WTC11 (cell line): ENCODE measurements around the gene NRG2. TPM values are rescaled to one million over a fixed set of nuclear protein-coding genes. Genes with fewer than 3 reads are reported as not detected.

Experiments
- ATAC-seq: fragments of 200-7000 bp; cut with Tn5 transposase; 2 replicates; pipeline ENCODE4 v1.10.0; 2021; ENCODE audit warnings: mild to moderate bottlenecking, moderate library complexity
- CTCF ChIA-PET: fragments of 300-600 bp; sonication (Branson Sonifier 250); formaldehyde crosslinking; loops from one replicate; lab custom pipeline; 2021; ENCODE audit warnings: antibody characterized with exemption; lab: Charles Lee
- POLR2A ChIA-PET: fragments of 350-600 bp; sonication (Branson Sonifier 250); formaldehyde crosslinking; loops from one replicate; lab custom pipeline; 2021; ENCODE audit warnings: antibody characterized with exemption; lab: Charles Lee
- DNase-seq: peaks from one replicate; pipeline ENCODE4 v3.0.0; 2021; ENCODE audit warnings: low spot score
- H3K27ac Mint-ChIP-seq: 2 replicates; pipeline ENCODE4 v1.8.0; 2021; ENCODE audit warnings: mixed read lengths
- H3K27me3 Mint-ChIP-seq: 2 replicates; pipeline ENCODE4 v1.8.0; 2021; ENCODE audit warnings: low read depth, mild to moderate bottlenecking, moderate library complexity, mixed read lengths
- H3K36me3 Mint-ChIP-seq: 2 replicates; pipeline ENCODE4 v1.8.0; 2021; ENCODE audit warnings: mixed read lengths
- H3K4me1 Mint-ChIP-seq: 2 replicates; pipeline ENCODE4 v1.8.0; 2022; ENCODE audit warnings: mixed read lengths
- H3K4me3 Mint-ChIP-seq: 2 replicates; pipeline ENCODE4 v1.8.0; 2021; ENCODE audit warnings: mild to moderate bottlenecking, moderate library complexity, mixed read lengths
- H3K9me3 Mint-ChIP-seq: 2 replicates; pipeline ENCODE4 v1.8.0; 2021; ENCODE audit warnings: mixed read lengths
- ATF2 ChIP-seq: sonication (generic); formaldehyde crosslinking; IDR thresholded peaks from 2 replicates; pipeline ENCODE4 v1.8.1; 2022; ENCODE audit warnings: low read depth, missing genetic modification reagents, borderline replicate concordance
- ATF3 ChIP-seq: sonication (generic); formaldehyde crosslinking; conservative IDR thresholded peaks from 2 replicates; pipeline ENCODE4 v1.8.1; 2022; ENCODE audit warnings: mild to moderate bottlenecking, missing genetic modification reagents
- CREB1 ChIP-seq: sonication (generic); formaldehyde crosslinking; IDR thresholded peaks from 2 replicates; pipeline ENCODE4 v1.8.0; 2023; ENCODE audit warnings: mild to moderate bottlenecking, missing genetic modification reagents
- E2F1 ChIP-seq: sonication (generic); formaldehyde crosslinking; IDR thresholded peaks from 2 replicates; pipeline ENCODE4 v1.8.0; 2022; ENCODE audit warnings: mild to moderate bottlenecking, missing genetic modification reagents
- ELF4 ChIP-seq: sonication (generic); formaldehyde crosslinking; IDR thresholded peaks from 2 replicates; pipeline ENCODE4 v1.8.1; 2022; ENCODE audit warnings: low read depth, mild to moderate bottlenecking, moderate library complexity, missing genetic modification reagents
- FOXJ3 ChIP-seq: sonication (generic); formaldehyde crosslinking; IDR thresholded peaks from 2 replicates; pipeline ENCODE4 v1.9.0; 2021; ENCODE audit warnings: missing genetic modification reagents, mild to moderate bottlenecking, borderline replicate concordance
- FOXP4 ChIP-seq: sonication (generic); formaldehyde crosslinking; IDR thresholded peaks from 2 replicates; pipeline ENCODE4 v1.8.0; 2022; ENCODE audit warnings: mild to moderate bottlenecking, missing genetic modification reagents
- NR1H2 ChIP-seq: sonication (generic); formaldehyde crosslinking; IDR thresholded peaks from 2 replicates; pipeline ENCODE4 v1.9.0; 2021; ENCODE audit warnings: mild to moderate bottlenecking, moderate library complexity, missing genetic modification reagents
- NR3C1 ChIP-seq: sonication (generic); formaldehyde crosslinking; conservative IDR thresholded peaks from 2 replicates; pipeline ENCODE4 v1.8.1; 2023; ENCODE audit warnings: low read depth, mild to moderate bottlenecking, missing genetic modification reagents
- OVOL2 ChIP-seq: fragments of 250-450 bp; sonication (Bioruptor Pico); IDR thresholded peaks from 2 replicates; pipeline ENCODE4 v1.9.0; 2021; ENCODE audit warnings: mild to moderate bottlenecking, borderline replicate concordance
- PRDM15 ChIP-seq: sonication (generic); formaldehyde crosslinking; IDR thresholded peaks from 2 replicates; pipeline ENCODE4 v1.8.0; 2022; ENCODE audit warnings: missing genetic modification reagents
- RELA ChIP-seq: sonication (generic); formaldehyde crosslinking; IDR thresholded peaks from 2 replicates; pipeline ENCODE4 v1.8.1; 2022; ENCODE audit warnings: missing genetic modification reagents, mild to moderate bottlenecking, borderline replicate concordance
- RORB ChIP-seq: fragments of 250-450 bp; sonication (Bioruptor Pico); IDR thresholded peaks from 2 replicates; pipeline ENCODE4 v1.9.0; 2021; ENCODE audit warnings: mild to moderate bottlenecking
- TEAD4 ChIP-seq: sonication (generic); formaldehyde crosslinking; IDR thresholded peaks from 2 replicates; pipeline ENCODE4 v1.8.0; 2022; ENCODE audit warnings: mild to moderate bottlenecking, missing genetic modification reagents
- ZNF138 ChIP-seq: sonication (generic); formaldehyde crosslinking; conservative IDR thresholded peaks from 2 replicates; pipeline ENCODE4 v1.8.1; 2022; ENCODE audit warnings: mild to moderate bottlenecking, moderate library complexity, missing genetic modification reagents
- ZNF263 ChIP-seq: sonication (generic); formaldehyde crosslinking; IDR thresholded peaks from 2 replicates; pipeline ENCODE4 v1.8.1; 2022; ENCODE audit warnings: low read depth, mild to moderate bottlenecking, moderate library complexity, missing genetic modification reagents
- ZNF416 ChIP-seq: fragments of 250-450 bp; sonication (Bioruptor Pico); IDR thresholded peaks from 2 replicates; pipeline ENCODE4 v1.9.0; 2021; ENCODE audit warnings: mild to moderate bottlenecking, inconsistent platforms
- ZNF425 ChIP-seq: fragments of 250-450 bp; sonication (Bioruptor Pico); conservative IDR thresholded peaks from 2 replicates; pipeline ENCODE4 v1.9.0; 2021; ENCODE audit warnings: mild to moderate bottlenecking
- total RNA-seq: library from RNA; stranded (reverse); gene quantifications from 3 replicates; pipeline ENCODE4 v1.2.3, GENCODE V29; 2021
- TF ChIP-seq, protein P1 (sequence below): fragments of 250-450 bp; sonication (Bioruptor Pico); IDR thresholded peaks from 2 replicates; pipeline ENCODE4 v1.9.0; 2021; ENCODE audit warnings: mild to moderate bottlenecking
- TF ChIP-seq, protein P2 (sequence below): sonication (generic); formaldehyde crosslinking; IDR thresholded peaks from 2 replicates; pipeline ENCODE4 v1.8.1; 2022; ENCODE audit warnings: mild to moderate bottlenecking, moderate library complexity, missing genetic modification reagents

The NRG2 gene
- total RNA-seq, 1 experiment from 2014 or later = 0.44 TPM

GRCh38 chr5:139812323-139812722 lies 230.8 kb downstream of the NRG2 start:
- H3K4me3 Mint-ChIP-seq = no peak overlapping the region
- H3K9me3 Mint-ChIP-seq = no peaks in the 10 kb centered on the region
- no peak for DNase-seq
- ChIA-PET POLR2A (no interaction called here), CTCF (interaction anchor here (1.2 to 3.3 kb wide), 3 partner anchors 25 to 156 kb away, joined by 3 to 12 read pairs (median 7); no protein-coding TSS in a partner anchor)
- TF ChIP-seq RELA (CRISPR knock-in tag) = no peak
- TF ChIP-seq ATF3 (CRISPR knock-in tag) = no peak
- TF ChIP-seq RORB (CRISPR knock-in tag) = no peak
- H3K27ac Mint-ChIP-seq = no peak overlapping the region
- ATAC-seq = no peak
- no peaks in the 10 kb centered on the region for H3K36me3 Mint-ChIP-seq
- H3K4me1 Mint-ChIP-seq = peaks cover 4% of the 10 kb centered on the region; the same call in 1 of the 2 replicates
- H3K27me3 Mint-ChIP-seq = no peaks in the 10 kb centered on the region; the same call in 1 of the 2 replicates

DNA sequence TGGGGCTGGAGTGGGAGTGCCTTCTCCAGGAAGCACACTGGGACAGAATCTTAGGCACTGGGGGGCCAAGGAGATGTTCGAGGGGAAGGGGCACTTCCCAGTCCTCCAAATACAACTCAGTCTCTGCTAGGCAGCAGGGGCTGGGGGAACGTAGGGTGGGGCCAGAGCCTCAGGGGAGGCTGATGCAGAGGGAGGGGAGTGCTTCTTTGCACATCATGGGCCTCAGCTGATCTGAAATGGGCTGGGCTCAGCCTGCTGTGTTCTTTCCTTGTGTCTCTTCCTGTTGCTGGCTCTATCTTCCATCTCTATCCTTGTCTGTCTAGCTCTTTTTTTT lies 231.9 kb downstream of the NRG2 start:
- Mint-ChIP-seq H3K27me3 (no peaks in the 10 kb centered on the region; the same call in 1 of the 2 replicates), H3K4me1 (peaks cover 4% of the 10 kb centered on the region; the same call in 1 of the 2 replicates), H3K36me3 (no peaks in the 10 kb centered on the region), H3K4me3 (no peak overlapping the region), H3K9me3 (no peaks in the 10 kb centered on the region), H3K27ac (no peak overlapping the region)
- DNase-seq (no peak), ATAC-seq (no peak)
- ChIA-PET POLR2A (no interaction called here), CTCF (interaction anchor here (1.2 to 3.3 kb wide), 4 partner anchors 23 to 334 kb away, joined by 3 to 12 read pairs (median 5); no protein-coding TSS in a partner anchor)
- TF ChIP-seq NR1H2 (CRISPR knock-in tag) (no peak), NR3C1 (CRISPR knock-in tag) (no peak), TEAD4 (CRISPR knock-in tag) (no peak), ZNF416 (CRISPR knock-in tag) (no peak), RORB (CRISPR knock-in tag) (no peak), E2F1 (CRISPR knock-in tag) (no peak), ELF4 (CRISPR knock-in tag) (no peak), ZNF263 (CRISPR knock-in tag) (no peak), PRDM15 (CRISPR knock-in tag) (no peak), ZNF138 (CRISPR knock-in tag) (no peak), ATF2 (CRISPR knock-in tag) (no peak), CREB1 (CRISPR knock-in tag) (no peak), FOXP4 (no peak), ZNF425 (CRISPR knock-in tag) (no peak), FOXJ3 (CRISPR knock-in tag) (no peak), OVOL2 (no peak)
- TF ChIP-seq, protein P1, sequence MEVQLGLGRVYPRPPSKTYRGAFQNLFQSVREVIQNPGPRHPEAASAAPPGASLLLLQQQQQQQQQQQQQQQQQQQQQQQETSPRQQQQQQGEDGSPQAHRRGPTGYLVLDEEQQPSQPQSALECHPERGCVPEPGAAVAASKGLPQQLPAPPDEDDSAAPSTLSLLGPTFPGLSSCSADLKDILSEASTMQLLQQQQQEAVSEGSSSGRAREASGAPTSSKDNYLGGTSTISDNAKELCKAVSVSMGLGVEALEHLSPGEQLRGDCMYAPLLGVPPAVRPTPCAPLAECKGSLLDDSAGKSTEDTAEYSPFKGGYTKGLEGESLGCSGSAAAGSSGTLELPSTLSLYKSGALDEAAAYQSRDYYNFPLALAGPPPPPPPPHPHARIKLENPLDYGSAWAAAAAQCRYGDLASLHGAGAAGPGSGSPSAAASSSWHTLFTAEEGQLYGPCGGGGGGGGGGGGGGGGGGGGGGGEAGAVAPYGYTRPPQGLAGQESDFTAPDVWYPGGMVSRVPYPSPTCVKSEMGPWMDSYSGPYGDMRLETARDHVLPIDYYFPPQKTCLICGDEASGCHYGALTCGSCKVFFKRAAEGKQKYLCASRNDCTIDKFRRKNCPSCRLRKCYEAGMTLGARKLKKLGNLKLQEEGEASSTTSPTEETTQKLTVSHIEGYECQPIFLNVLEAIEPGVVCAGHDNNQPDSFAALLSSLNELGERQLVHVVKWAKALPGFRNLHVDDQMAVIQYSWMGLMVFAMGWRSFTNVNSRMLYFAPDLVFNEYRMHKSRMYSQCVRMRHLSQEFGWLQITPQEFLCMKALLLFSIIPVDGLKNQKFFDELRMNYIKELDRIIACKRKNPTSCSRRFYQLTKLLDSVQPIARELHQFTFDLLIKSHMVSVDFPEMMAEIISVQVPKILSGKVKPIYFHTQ = no peak
- TF ChIP-seq, protein P2, sequence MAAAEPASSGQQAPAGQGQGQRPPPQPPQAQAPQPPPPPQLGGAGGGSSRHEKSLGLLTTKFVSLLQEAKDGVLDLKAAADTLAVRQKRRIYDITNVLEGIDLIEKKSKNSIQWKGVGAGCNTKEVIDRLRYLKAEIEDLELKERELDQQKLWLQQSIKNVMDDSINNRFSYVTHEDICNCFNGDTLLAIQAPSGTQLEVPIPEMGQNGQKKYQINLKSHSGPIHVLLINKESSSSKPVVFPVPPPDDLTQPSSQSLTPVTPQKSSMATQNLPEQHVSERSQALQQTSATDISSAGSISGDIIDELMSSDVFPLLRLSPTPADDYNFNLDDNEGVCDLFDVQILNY (CRISPR knock-in tag) = no peak
